RWPE2 (cell line): Measurements from ENCODE around the gene DDX10.

Experiments used
- ATAC-seq: fragments of 200-7000 bp; cut with Tn5 transposase; 3 replicates; pipeline ENCODE4 v1.9.1; 2021; ENCODE audit warnings: low read depth
- DNase-seq: peaks from one replicate; pipeline ENCODE4 v3.0.0-alpha.2; 2020; ENCODE audit warnings: low spot score
- H3K27ac ChIP-seq: fragments of 450-650 bp; 2 replicates; pipeline ENCODE4 v1.5.1; 2017; ENCODE audit warnings: mild to moderate bottlenecking; ENCODE audit not compliant: poor library complexity, severe bottlenecking
- H3K27me3 ChIP-seq: fragments of 250-450 bp; sonication (Bioruptor Pico); 2 replicates; pipeline ENCODE4 v1.5.1; 2021; ENCODE audit warnings: mild to moderate bottlenecking, moderate library complexity; ENCODE audit not compliant: insufficient read depth, poor library complexity, severe bottlenecking
- H3K36me3 ChIP-seq: fragments of 250-450 bp; sonication (Bioruptor Pico); 2 replicates; pipeline ENCODE4 v1.5.1; 2020; ENCODE audit warnings: low read depth, mild to moderate bottlenecking, moderate library complexity
- H3K4me1 ChIP-seq: fragments of 250-450 bp; sonication (Bioruptor Pico); 2 replicates; pipeline ENCODE4 v1.5.1; 2021; ENCODE audit warnings: mild to moderate bottlenecking, moderate library complexity; ENCODE audit not compliant: insufficient read depth, poor library complexity, severe bottlenecking
- H3K4me3 ChIP-seq: fragments of 250-450 bp; sonication (Bioruptor Pico); 2 replicates; pipeline ENCODE4 v1.5.1; 2021; ENCODE audit warnings: mild to moderate bottlenecking, moderate library complexity; ENCODE audit not compliant: severe bottlenecking
- H3K9me3 ChIP-seq: fragments of 250-450 bp; sonication (Bioruptor Pico); 2 replicates; pipeline ENCODE4 v1.5.1; 2021; ENCODE audit warnings: mild to moderate bottlenecking, moderate library complexity; ENCODE audit not compliant: severe bottlenecking
- CTCF ChIP-seq: fragments of 450-650 bp; IDR thresholded peaks from one replicate; pipeline ENCODE4 v1.5.1; 2017; ENCODE audit warnings: mild to moderate bottlenecking, moderate library complexity; ENCODE audit not compliant: poor library complexity, severe bottlenecking

DDX10 gene

GRCh38 chr11:108743851-108744250 is 79.0 kb downstream of the DDX10 start:
- no peak overlapping the region for H3K27ac ChIP-seq
- ATAC-seq (no peak), DNase-seq (no peak)
- H3K4me3 ChIP-seq: no peak overlapping the region
- H3K9me3 ChIP-seq: no peaks in the 10 kb centered on the region
- no peak for TF ChIP-seq CTCF
- H3K27me3 ChIP-seq: no peaks in the 10 kb centered on the region
- no peaks in the 10 kb centered on the region for H3K4me1 ChIP-seq
- H3K36me3 ChIP-seq: no peaks in the 10 kb centered on the region

- ATAC-seq: no peak
Measured at GRCh38 chr11:108748968-108749367, 84.1 kb downstream of the DDX10 start.

GRCh38 chr11:108751444-108751843 is 86.6 kb downstream of the DDX10 start:
- Histone ChIP-seq H3K27ac (no peak overlapping the region), H3K9me3 (no peaks in the 10 kb centered on the region), H3K4me1 (no peaks in the 10 kb centered on the region), H3K36me3 (no peaks in the 10 kb centered on the region), H3K4me3 (no peak overlapping the region), H3K27me3 (no peaks in the 10 kb centered on the region)
- ATAC-seq: no peak
- TF ChIP-seq CTCF: no peak
- no peak for DNase-seq

More at GRCh38 chr11:108748968-108749367, 84.1 kb downstream of the DDX10 start:
- Histone ChIP-seq H3K4me3 (no peak overlapping the region), H3K27ac (no peak overlapping the region), H3K27me3 (no peaks in the 10 kb centered on the region), H3K4me1 (no peaks in the 10 kb centered on the region), H3K36me3 (no peaks in the 10 kb centered on the region), H3K9me3 (no peaks in the 10 kb centered on the region)
- no peak for DNase-seq
- TF ChIP-seq CTCF: no peak

GRCh38 chr11:108752297-108752751 is 87.5 kb downstream of the DDX10 start:
- Histone ChIP-seq H3K4me1 (no peaks in the 10 kb centered on the region), H3K27me3 (no peaks in the 10 kb centered on the region), H3K36me3 (no peaks in the 10 kb centered on the region), H3K9me3 (no peaks in the 10 kb centered on the region), H3K27ac (no peak overlapping the region), H3K4me3 (no peak overlapping the region)
- DNase-seq: no peak
- no peak for TF ChIP-seq CTCF
- ATAC-seq: no peak

GRCh38 chr11:108754901-108755625 is 90.2 kb downstream of the DDX10 start:
- no peak for DNase-seq
- Histone ChIP-seq H3K4me3 (no peak overlapping the region), H3K27ac (no peak overlapping the region), H3K36me3 (no peaks in the 10 kb centered on the region), H3K4me1 (no peaks in the 10 kb centered on the region), H3K27me3 (no peaks in the 10 kb centered on the region), H3K9me3 (no peaks in the 10 kb centered on the region)
- ATAC-seq: no peak
- no peak for TF ChIP-seq CTCF
